SK-N-DZ (cell line): ENCODE results near the gene PKP1. TPM values are rescaled to one million over a fixed set of nuclear protein-coding genes. Genes with fewer than 3 reads are reported as not detected.
"Not testable (repeated sequence)": the region's sequence is repeated elsewhere in the genome, so short reads cannot be mapped to it uniquely, and the experiment has no call there.

ENCODE experiments used
- DNase-seq: peaks from one replicate; pipeline ENCODE4 v3.0.0-alpha.2; 2015; ENCODE audit warnings: low spot score
- polyA plus RNA-seq, 2 experiments: library from polyadenylated mRNA; depleted of rRNA; stranded (reverse); fragments of >200 nt; gene quantifications; 2 replicates each; pipeline ENCODE4 v1.2.3, GENCODE V29; 2014

Gene PKP1
- 0.14 and 0.23 TPM in 2 replicates for polyA plus RNA-seq (2014; cell fraction: cytosol; rRNA removed)
- polyA plus RNA-seq (2014; cell fraction: nucleus; rRNA removed), result 0.15 and 0.35 TPM in 2 replicates

- DNase-seq, result no peak
Measured at GRCh38 chr1:201282931-201283829, at the start of gene PKP1. Gene PKP1 (plus strand): TSS chr1:201283506. CDS start chr1:201283703, 197 bp downstream.

GRCh38 chr1:201239646-201240045 lies 43.7 kb upstream of the PKP1 start:
- DNase-seq, result not testable (repeated sequence)

GRCh38 chr1:201240171-201240570 lies 43.1 kb upstream of the PKP1 start:
- no peak for DNase-seq

- no peak for DNase-seq
Measured at GRCh38 chr1:201241736-201242135, 41.6 kb upstream of the PKP1 start.

GRCh38 chr1:201245082-201245481 lies 38.2 kb upstream of the PKP1 start:
- DNase-seq, result no peak

GRCh38 chr1:201248721-201249559 lies 34.4 kb upstream of the PKP1 start:
- DNase-seq, result no peak

- DNase-seq, result no peak
Measured at GRCh38 chr1:201250326-201251011, 32.8 kb upstream of the PKP1 start.

- no peak for DNase-seq
Measured at GRCh38 chr1:201251411-201251810, 31.9 kb upstream of the PKP1 start.

GRCh38 chr1:201251851-201252430 lies 31.4 kb upstream of the PKP1 start:
- no peak for DNase-seq

GRCh38 chr1:201252944-201253371 lies 30.3 kb upstream of the PKP1 start:
- DNase-seq, result no peak

- no peak for DNase-seq
Measured at GRCh38 chr1:201253411-201253810, 29.9 kb upstream of the PKP1 start.

GRCh38 chr1:201253906-201254624 lies 29.2 kb upstream of the PKP1 start:
- no peak for DNase-seq

- DNase-seq, result peak; percentile 56
Measured at GRCh38 chr1:201254625-201255478, 28.5 kb upstream of the PKP1 start.

GRCh38 chr1:201255479-201256362 lies 27.6 kb upstream of the PKP1 start:
- DNase-seq, result no peak

GRCh38 chr1:201258132-201258531 lies 25.2 kb upstream of the PKP1 start:
- not testable (repeated sequence) for DNase-seq

- DNase-seq, result no peak
Measured at GRCh38 chr1:201258763-201259230, 24.5 kb upstream of the PKP1 start.

- DNase-seq, result no peak
Measured at GRCh38 chr1:201259476-201260235, 23.6 kb upstream of the PKP1 start.

GRCh38 chr1:201260236-201260590 lies 23.1 kb upstream of the PKP1 start:
- no peak for DNase-seq
